GM23248 (cell line): ENCODE data around the gene FAM110A.

Source experiments
- EZH2 ChIP-seq: fragments of 200-600 bp; sonication (generic); IDR thresholded peaks from 2 replicates; pipeline ENCODE4 v1.6.1; 2018; ENCODE audit warnings: antibody characterized with exemption, mild to moderate bottlenecking; ENCODE audit not compliant: insufficient read depth, poor library complexity, severe bottlenecking
- EZH2phosphoT487 ChIP-seq: fragments of 200-600 bp; sonication (generic); IDR thresholded peaks from 2 replicates; pipeline ENCODE4 v1.6.1; 2018; ENCODE audit warnings: antibody characterized with exemption, moderate library complexity, mild to moderate bottlenecking, low read depth; ENCODE audit not compliant: insufficient read depth

DNA sequence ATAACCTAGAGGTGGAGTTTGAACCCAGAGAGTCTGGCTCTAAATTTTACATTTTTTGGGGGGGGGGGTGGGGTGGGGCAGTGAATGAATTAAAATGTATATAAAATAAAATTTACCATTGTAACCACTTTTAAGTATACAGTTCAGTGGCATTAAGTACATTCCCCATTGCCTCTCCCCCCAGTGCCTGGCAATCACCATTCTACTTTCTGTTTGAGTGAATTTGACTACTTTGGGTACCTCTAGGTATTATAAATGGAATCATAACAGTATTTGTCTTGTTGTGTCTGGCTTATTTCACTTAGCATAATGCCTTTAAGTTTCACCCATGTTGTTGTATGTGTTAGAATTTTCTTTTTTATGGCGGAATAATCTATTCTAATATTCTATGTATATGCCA, 2.7 kb downstream of the FAM110A start:
- TF ChIP-seq EZH2 (no peak), EZH2phosphoT487 (no peak)
